Ishikawa (cell line): ENCODE data around the gene DOLK.

ENCODE experiments used
- CEBPB ChIP-seq: IDR thresholded peaks from 2 replicates; pipeline ENCODE4 v1.6.1; 2012
- CREB1 ChIP-seq: IDR thresholded peaks from 2 replicates; pipeline ENCODE4 v1.6.1; 2012; ENCODE audit warnings: low read depth
- EGR1 ChIP-seq: IDR thresholded peaks from 2 replicates; pipeline ENCODE4 v1.6.1; 2012
- EP300 ChIP-seq: IDR thresholded peaks from 2 replicates; pipeline ENCODE4 v1.6.1; 2012; ENCODE audit warnings: borderline replicate concordance
- FOXM1 ChIP-seq: IDR thresholded peaks from 2 replicates; pipeline ENCODE4 v1.6.1; 2012; ENCODE audit warnings: low read depth, borderline replicate concordance
- NFIC ChIP-seq: IDR thresholded peaks from 2 replicates; pipeline ENCODE4 v1.6.1; 2012
- RAD21 ChIP-seq: IDR thresholded peaks from 2 replicates; pipeline ENCODE4 v1.6.1; 2012; ENCODE audit warnings: low read depth
- TAF1 ChIP-seq: IDR thresholded peaks from 2 replicates; pipeline ENCODE4 v1.6.1; 2012; ENCODE audit warnings: low read depth, mild to moderate bottlenecking
- TCF12 ChIP-seq: IDR thresholded peaks from 2 replicates; pipeline ENCODE4 v1.6.1; 2012; ENCODE audit warnings: low read depth
- TEAD4 ChIP-seq: IDR thresholded peaks from 2 replicates; pipeline ENCODE4 v1.6.1; 2012
- YY1 ChIP-seq: IDR thresholded peaks from 2 replicates; pipeline ENCODE4 v1.6.1; 2012; ENCODE audit warnings: low read depth
- ZBTB7A ChIP-seq: IDR thresholded peaks from 2 replicates; pipeline ENCODE4 v1.6.1; 2012; ENCODE audit warnings: low read depth
- TF ChIP-seq, protein P1 (sequence below): IDR thresholded peaks from 2 replicates; pipeline ENCODE4 v1.6.1; 2012; ENCODE audit warnings: low read depth, mild to moderate bottlenecking
- TF ChIP-seq, protein P2 (sequence below): IDR thresholded peaks from 2 replicates; pipeline ENCODE4 v1.6.1; 2012
- TF ChIP-seq, protein P3 (sequence below): IDR thresholded peaks from 2 replicates; pipeline ENCODE4 v1.6.1; 2012

DOLK gene

DNA sequence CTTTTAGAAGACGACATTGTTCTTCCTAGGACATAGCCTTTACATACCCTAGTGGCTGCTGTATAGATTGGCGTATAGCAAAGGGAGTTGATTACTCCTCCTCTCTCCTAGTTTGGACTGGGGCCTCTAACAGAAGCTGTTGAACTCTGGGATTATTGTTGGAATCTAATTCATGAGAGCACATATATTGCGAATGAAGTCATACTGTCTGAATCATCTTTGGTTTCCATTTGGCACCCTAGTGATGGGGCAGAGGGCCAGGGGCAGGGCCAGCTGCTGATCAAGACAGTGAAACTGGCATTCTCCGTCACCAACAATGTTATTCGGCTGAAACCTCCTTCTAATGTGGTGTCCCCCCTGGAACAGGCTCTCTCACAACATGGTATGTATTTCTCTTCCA is 40.4 kb upstream of the DOLK start:
- TF ChIP-seq EP300: no peak
- no peak for TF ChIP-seq TAF1
- 0 out of 2 replicates have a peak, but pooled peaks have one; percentile 43 for TF ChIP-seq NFIC
- TF ChIP-seq TEAD4: peak; percentile 54; the same call in 1 of the 2 replicates
- TF ChIP-seq, protein P1, sequence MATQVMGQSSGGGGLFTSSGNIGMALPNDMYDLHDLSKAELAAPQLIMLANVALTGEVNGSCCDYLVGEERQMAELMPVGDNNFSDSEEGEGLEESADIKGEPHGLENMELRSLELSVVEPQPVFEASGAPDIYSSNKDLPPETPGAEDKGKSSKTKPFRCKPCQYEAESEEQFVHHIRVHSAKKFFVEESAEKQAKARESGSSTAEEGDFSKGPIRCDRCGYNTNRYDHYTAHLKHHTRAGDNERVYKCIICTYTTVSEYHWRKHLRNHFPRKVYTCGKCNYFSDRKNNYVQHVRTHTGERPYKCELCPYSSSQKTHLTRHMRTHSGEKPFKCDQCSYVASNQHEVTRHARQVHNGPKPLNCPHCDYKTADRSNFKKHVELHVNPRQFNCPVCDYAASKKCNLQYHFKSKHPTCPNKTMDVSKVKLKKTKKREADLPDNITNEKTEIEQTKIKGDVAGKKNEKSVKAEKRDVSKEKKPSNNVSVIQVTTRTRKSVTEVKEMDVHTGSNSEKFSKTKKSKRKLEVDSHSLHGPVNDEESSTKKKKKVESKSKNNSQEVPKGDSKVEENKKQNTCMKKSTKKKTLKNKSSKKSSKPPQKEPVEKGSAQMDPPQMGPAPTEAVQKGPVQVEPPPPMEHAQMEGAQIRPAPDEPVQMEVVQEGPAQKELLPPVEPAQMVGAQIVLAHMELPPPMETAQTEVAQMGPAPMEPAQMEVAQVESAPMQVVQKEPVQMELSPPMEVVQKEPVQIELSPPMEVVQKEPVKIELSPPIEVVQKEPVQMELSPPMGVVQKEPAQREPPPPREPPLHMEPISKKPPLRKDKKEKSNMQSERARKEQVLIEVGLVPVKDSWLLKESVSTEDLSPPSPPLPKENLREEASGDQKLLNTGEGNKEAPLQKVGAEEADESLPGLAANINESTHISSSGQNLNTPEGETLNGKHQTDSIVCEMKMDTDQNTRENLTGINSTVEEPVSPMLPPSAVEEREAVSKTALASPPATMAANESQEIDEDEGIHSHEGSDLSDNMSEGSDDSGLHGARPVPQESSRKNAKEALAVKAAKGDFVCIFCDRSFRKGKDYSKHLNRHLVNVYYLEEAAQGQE: no peak
- no peak for TF ChIP-seq CEBPB

DNA sequence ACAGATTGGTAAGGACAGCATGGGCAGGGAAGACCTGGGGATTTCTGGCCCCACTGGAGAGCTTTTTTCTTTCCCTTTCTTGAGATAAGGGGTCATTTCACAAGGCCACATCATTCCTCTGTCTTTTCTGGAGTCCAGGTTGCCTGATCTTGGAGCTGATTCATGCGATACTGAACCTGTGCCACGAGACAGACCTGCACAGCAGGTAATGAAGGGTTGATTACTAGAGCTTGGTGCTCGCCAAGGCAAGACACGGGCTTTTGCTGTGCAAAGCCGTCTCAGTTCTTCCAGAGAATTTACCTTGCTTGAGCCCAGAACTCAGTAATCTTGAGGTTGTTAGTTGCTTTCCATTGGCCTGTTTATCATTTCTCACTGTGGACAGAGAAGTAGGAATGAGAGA is 39.3 kb upstream of the DOLK start:
- TF ChIP-seq CREB1: no peak
- no peak for TF ChIP-seq CEBPB
- no peak for TF ChIP-seq NFIC
- no peak for TF ChIP-seq YY1
- no peak for TF ChIP-seq TCF12
- no peak for TF ChIP-seq ZBTB7A
- TF ChIP-seq TEAD4: no peak
- TF ChIP-seq, protein P2, sequence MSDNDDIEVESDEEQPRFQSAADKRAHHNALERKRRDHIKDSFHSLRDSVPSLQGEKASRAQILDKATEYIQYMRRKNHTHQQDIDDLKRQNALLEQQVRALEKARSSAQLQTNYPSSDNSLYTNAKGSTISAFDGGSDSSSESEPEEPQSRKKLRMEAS: no peak
- no peak for TF ChIP-seq FOXM1

GRCh38 chr9:128983536-128983935 is 36.1 kb upstream of the DOLK start:
- no peak for TF ChIP-seq CREB1

DNA sequence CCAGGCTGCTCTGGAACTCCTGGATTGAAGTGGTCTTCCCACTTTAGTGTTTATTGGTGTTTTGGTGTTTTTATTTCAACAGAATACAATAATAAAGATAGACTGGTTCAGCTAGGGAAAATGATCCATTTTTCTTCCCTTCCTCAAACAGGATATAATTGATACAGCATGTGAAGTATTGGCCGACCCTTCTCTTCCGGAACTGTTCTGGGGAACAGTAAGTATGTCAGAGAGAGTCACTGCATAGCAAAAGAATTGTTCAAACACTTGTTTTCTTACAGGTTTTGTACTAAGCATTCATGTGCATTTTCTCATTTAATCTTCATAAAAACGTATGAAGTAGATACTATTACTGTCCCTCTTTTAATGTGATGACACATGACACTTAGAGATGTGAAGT is 31.7 kb upstream of the DOLK start:
- TF ChIP-seq RAD21 (no peak), CREB1 (no peak), TEAD4 (no peak), CEBPB (no peak), FOXM1 (no peak), TCF12 (no peak), TAF1 (no peak), ZBTB7A (no peak), NFIC (no peak), YY1 (no peak), EP300 (no peak), EGR1 (no peak)
- TF ChIP-seq, protein P2: no peak
- TF ChIP-seq, protein P1: no peak
- TF ChIP-seq, protein P3, sequence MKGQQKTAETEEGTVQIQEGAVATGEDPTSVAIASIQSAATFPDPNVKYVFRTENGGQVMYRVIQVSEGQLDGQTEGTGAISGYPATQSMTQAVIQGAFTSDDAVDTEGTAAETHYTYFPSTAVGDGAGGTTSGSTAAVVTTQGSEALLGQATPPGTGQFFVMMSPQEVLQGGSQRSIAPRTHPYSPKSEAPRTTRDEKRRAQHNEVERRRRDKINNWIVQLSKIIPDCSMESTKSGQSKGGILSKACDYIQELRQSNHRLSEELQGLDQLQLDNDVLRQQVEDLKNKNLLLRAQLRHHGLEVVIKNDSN: no peak

GRCh38 chr9:128972956-128973355 is 25.6 kb upstream of the DOLK start:
- no peak for TF ChIP-seq TCF12

DNA sequence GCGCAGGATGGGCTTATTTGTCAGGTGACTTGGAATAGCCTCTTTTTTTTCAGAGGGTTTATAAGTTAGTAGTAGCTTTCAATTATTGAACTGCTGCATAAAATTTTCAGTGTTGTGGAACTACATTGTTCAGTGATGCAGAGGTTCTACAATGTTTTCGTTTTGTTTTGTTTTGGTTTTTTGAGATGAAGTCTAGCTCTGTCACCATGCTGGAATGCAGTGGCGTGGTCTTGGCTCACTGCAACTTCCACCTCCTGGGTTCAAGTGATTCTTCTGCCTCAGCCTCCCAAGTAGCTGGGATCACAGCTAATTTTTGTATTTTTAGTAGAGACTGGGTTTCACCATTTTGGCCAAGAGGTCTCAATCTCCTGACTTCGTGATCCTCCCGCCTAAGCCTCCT is 22.1 kb upstream of the DOLK start:
- TF ChIP-seq NFIC (no peak), CEBPB (no peak), RAD21 (no peak), TEAD4 (no peak)
- TF ChIP-seq, protein P1: no peak

DNA sequence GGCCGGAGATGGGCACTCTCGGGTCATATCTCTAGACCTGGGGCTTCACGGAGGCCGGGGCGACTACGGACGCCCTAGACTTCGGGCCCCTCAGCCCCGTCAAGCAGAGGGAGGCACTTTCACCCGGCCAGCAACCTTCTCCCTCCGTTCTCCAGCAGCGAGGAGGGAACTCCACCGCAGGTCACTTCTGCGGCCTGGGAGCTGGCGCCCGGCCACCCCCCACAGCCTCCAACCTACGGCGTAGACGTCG is 201 bp downstream of the DOLK start:
- TF ChIP-seq, protein P3: no peak
- TF ChIP-seq, protein P1: no peak
- TF ChIP-seq NFIC (no peak), CREB1 (no peak), TEAD4 (no peak), RAD21 (no peak), ZBTB7A (no peak), EGR1 (no peak)
